Measurements from ENCODE around the gene ZNF865. TPM values are rescaled to one million over a fixed set of nuclear protein-coding genes. Genes with fewer than 3 reads are reported as not detected.
A peak's percentile ranks its signal among the peaks of the same experiment; 100 is the strongest.

ZNF865 gene
- total RNA-seq, 1 experiment from 2014 or later = 16.2 TPM

GRCh38 chr19:55644842-55645511 lies 39.5 kb downstream of the ZNF865 start:
- H3K4me2 ChIP-seq (ENCODE audit: low read length) = peak overlapping the region; percentile 75
- BruUV-seq (replicated peaks) = TSS peak; percentile 46
- ATAC-seq = no peak

More at GRCh38 chr19:55644842-55645511, 39.5 kb downstream of the ZNF865 start:
- no peaks in the 10 kb centered on the region for H3K9me3 ChIP-seq (ENCODE audit: control insufficient read depth in 1 of 2, insufficient read depth in 1 of 2, low read depth in 1 of 2, low read length in 2 of 2)
- no peak for DNase-seq (ENCODE audit: low read depth, low spot score)
- intact Hi-C loops (cut with micrococcal nuclease) = no loop called here
- H3K4me3 ChIP-seq (replicated peaks in 1 of 2; ENCODE audit: low read depth in 1 of 2, low read length in 2 of 2) = peak overlapping the region; percentile 94 to 97
- H3K79me2 ChIP-seq (ENCODE audit: insufficient read depth, low read length) = peaks cover 48% of the 10 kb centered on the region
- H3K27ac ChIP-seq (ENCODE audit: low read depth, low read length) = peak overlapping the region; percentile 96
- peaks cover 10 to 34% of the 10 kb centered on the region in 2 experiments; a peak in 3 of 4 replicates for H3K4me1 ChIP-seq (ENCODE audit: control insufficient read depth in 1 of 2, insufficient read depth in 2 of 2, low read length in 2 of 2)
- ChIA-PET RAD21 (ENCODE audit: low non-redundant PET in 1 of 2, low total read pairs in 2 of 2, uncharacterized antibody in 2 of 2, unreplicated experiment in 2 of 2) (no interaction called here), CTCF (interaction anchor here (0.6 kb wide), 1 partner anchor 8 kb away, joined by 3 read pairs; no protein-coding TSS in a partner anchor), POLR2A (interaction anchor here (1.4 kb wide), 1 partner anchor 10 kb away, joined by 3 read pairs; the partner anchor contains the start of gene U2AF2)
- no peaks in the 10 kb centered on the region for H3K27me3 ChIP-seq (ENCODE audit: insufficient read depth, low read length)
- H2AFZ ChIP-seq (ENCODE audit: low read depth, low read length, poor library complexity, severe bottlenecking) = no peak overlapping the region
- no peaks in the 10 kb centered on the region for H4K20me1 ChIP-seq (ENCODE audit: insufficient read depth)
- H3K9me2 ChIP-seq (ENCODE audit: insufficient read depth) = no peaks in the 10 kb centered on the region
- peaks cover 10 to 12% of the 10 kb centered on the region in 2 experiments; a peak in 3 of 4 replicates for H3K36me3 ChIP-seq (ENCODE audit: control insufficient read depth in 1 of 2, insufficient read depth in 2 of 2, low read length in 2 of 2)
- H3K9ac ChIP-seq (ENCODE audit: low read length) = peak overlapping the region; percentile 99
- no peak for TF ChIP-seq RAD21 (IDR thresholded peaks at IDR 0.05; ENCODE audit: low read depth)
- no peak for TF ChIP-seq ZNF274 (IDR thresholded peaks at IDR 0.05; ENCODE audit: low read depth, low read length)
- no peak for TF ChIP-seq EGR1 (IDR thresholded peaks at IDR 0.05; ENCODE audit: low read depth)
- TF ChIP-seq CTCF (IDR thresholded peaks at IDR 0.05 in 2 of 3, conservative IDR thresholded peaks at IDR 0.05 in 1 of 3; ENCODE audit: borderline replicate concordance in 1 of 3, insufficient read depth in 1 of 3, low read depth in 2 of 3, low read length in 2 of 3) = no peak
- TF ChIP-seq ATF3 (IDR thresholded peaks at IDR 0.05) = no peak
- TF ChIP-seq SP1 (IDR thresholded peaks at IDR 0.05; ENCODE audit: low read depth) = no peak
- TF ChIP-seq ZFX (IDR thresholded peaks at IDR 0.05) = no peak
- no peak for TF ChIP-seq REST (IDR thresholded peaks at IDR 0.05; ENCODE audit: low read depth)
- no peak for TF ChIP-seq CEBPB (IDR thresholded peaks at IDR 0.05; ENCODE audit: low read depth)
